GM12892 (cell line): ENCODE data around the gene KLK15.

ENCODE experiments used
- POLR2A ChIP-seq: IDR thresholded peaks from 2 replicates; pipeline ENCODE4 v1.6.1; 2011; ENCODE audit warnings: low read depth, low read length, control low read depth
- POLR2AphosphoS5 ChIP-seq: IDR thresholded peaks from 2 replicates; pipeline ENCODE4 v1.6.1; 2011; ENCODE audit warnings: low read depth, low read length, control low read depth

DNA sequence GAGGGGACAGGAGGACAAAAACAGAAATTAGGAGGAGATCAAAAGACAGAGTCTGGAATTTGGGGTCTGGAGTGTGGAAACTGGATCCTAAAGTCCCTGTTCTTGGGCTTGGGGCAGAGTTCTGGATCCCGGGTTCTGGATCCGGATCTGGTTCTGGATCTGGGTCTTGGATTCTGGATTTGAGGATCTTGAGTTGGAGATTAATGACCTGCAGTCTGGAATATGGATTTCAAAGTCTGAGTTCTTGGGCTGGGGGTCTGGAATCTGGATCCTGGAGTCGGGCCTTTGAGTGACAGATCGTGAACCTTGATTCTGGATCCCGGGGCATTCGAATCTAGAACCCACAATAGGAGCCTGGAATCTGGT lies 411 bp upstream of the KLK15 start:
- TF ChIP-seq POLR2A = no peak
- no peak for TF ChIP-seq POLR2AphosphoS5
